ENCODE data around the gene NCS1. TPM values are rescaled to one million over a fixed set of nuclear protein-coding genes. Genes with fewer than 3 reads are reported as not detected.

The NCS1 gene
- total and polyA plus RNA-seq, 2 of the 8 experiments (the other 6 are each of a cell fraction or from before 2014, with no cell fraction given), result 34.7 to 47.6 TPM

DNA sequence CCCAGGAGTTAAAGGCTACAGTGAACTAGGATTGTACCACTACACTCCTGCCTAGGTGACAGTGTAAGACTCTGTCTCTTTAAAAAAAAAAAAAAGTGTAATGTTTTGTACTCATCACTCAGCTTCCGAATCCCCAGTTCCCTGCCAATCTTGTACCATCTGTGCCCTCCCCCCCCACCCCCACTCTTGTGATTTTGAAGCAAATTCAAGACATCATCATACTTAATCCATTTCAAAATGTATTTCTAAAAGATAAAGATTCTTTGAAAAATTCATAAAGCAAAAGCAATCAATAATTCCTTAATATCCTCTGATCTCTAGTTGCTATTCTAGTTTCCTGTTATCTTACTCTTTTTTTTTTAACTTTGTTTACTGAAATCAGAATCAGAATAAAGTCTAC, 58.4 kb downstream of the NCS1 start (continued):
- TF ChIP-seq RNF2 (IDR thresholded peaks at IDR 0.05; ENCODE audit: borderline replicate concordance, low read depth, low read length, missing control alignments, poor library complexity, severe bottlenecking) (no peak), KDM5A (IDR thresholded peaks at IDR 0.05; ENCODE audit: low read length) (no peak), NRF1 (IDR thresholded peaks at IDR 0.05; ENCODE audit: low read depth, low read length) (no peak), ASH2L (IDR thresholded peaks at IDR 0.05; ENCODE audit: low read length) (no peak), JUN (IDR thresholded peaks at IDR 0.05; ENCODE audit: low read depth, low read length) (no peak)

All from H1 (cell line).